HCT116 (cell line): ENCODE measurements around the gene NUDT2. TPM values are rescaled to one million over a fixed set of nuclear protein-coding genes. Genes with fewer than 3 reads are reported as not detected.

Source experiments
- ATAC-seq: fragments of 200-7000 bp; cut with Tn5 transposase; 2 replicates; pipeline ENCODE4 v1.9.1; 2020; ENCODE audit warnings: mild to moderate bottlenecking, moderate library complexity
- BruUV-seq: library from RNA; stranded (reverse); fragments of 400-500 nt; replicated peaks from 2 replicates; lab custom pipeline; 2021; lab: Mats Ljungman, UMichigan
- CTCF ChIA-PET: fragments of 300-600 bp; sonication (Branson Sonifier 250); formaldehyde crosslinking; loops from one replicate; lab custom pipeline; 2021; ENCODE audit warnings: antibody characterized with exemption; lab: Charles Lee
- POLR2A ChIA-PET: fragments of 300-600, 350-600 bp; sonication (Branson Sonifier 250); formaldehyde crosslinking; loops from one replicate; lab custom pipeline; 2021; ENCODE audit warnings: antibody characterized with exemption; lab: Charles Lee
- RAD21 ChIA-PET, 2 experiments: fragments of 300-600 bp; sonication (Branson Sonifier 250); formaldehyde crosslinking; loops; one replicate each; lab custom pipeline; 2023; ENCODE audit warnings: low total read pairs in 2 of 2; ENCODE audit not compliant: uncharacterized antibody in 2 of 2, unreplicated experiment in 2 of 2, low non-redundant PET in 1 of 2; lab: Charles Lee
- DNase-seq: peaks from one replicate; pipeline ENCODE4 v3.0.0-alpha.2; 2010; ENCODE audit warnings: low read depth, low spot score
- H2AFZ ChIP-seq: fragments of 200-600 bp; shearing (Covaris generic), sonication (generic); 2 replicates; pipeline ENCODE4 v1.6.1; 2017; ENCODE audit warnings: low read depth, mixed run types, mixed read lengths, antibody characterized with exemption, low read length; ENCODE audit not compliant: poor library complexity, severe bottlenecking
- H3K27ac ChIP-seq: 2 replicates; pipeline ENCODE4 v1.5.1; 2012; ENCODE audit warnings: low read depth, low read length
- H3K27me3 ChIP-seq: fragments of 200-600 bp; sonication (generic); 2 replicates; pipeline ENCODE4 v1.6.1; 2016; ENCODE audit warnings: mixed run types, low read length, mixed read lengths; ENCODE audit not compliant: insufficient read depth
- H3K36me3 ChIP-seq, 2 experiments: fragments of 200-500 bp in 1 of 2; fragments of 200-600 bp in 1 of 2; sonication (Bioruptor generic) in 1 of 2; sonication (generic) in 1 of 2; 2 replicates each; pipeline versions ENCODE4 v1.5.1 to v1.6.1; 2014 to 2016; ENCODE audit warnings: low read length in 2 of 2, inconsistent platforms in 1 of 2, mixed read lengths in 1 of 2, mixed run types in 1 of 2; ENCODE audit not compliant: insufficient read depth in 2 of 2, control insufficient read depth in 1 of 2
- H3K4me1 ChIP-seq, 2 experiments: fragments of 200-600 bp in 1 of 2; sonication (generic) in 1 of 2; 2 replicates each; pipeline versions ENCODE4 v1.5.1 to v1.6.1; 2012 to 2017; ENCODE audit warnings: low read length in 2 of 2, inconsistent platforms in 1 of 2, mild to moderate bottlenecking in 1 of 2, mixed read lengths in 1 of 2, mixed run types in 1 of 2, moderate library complexity in 1 of 2; ENCODE audit not compliant: insufficient read depth in 2 of 2, control insufficient read depth in 1 of 2
- H3K4me2 ChIP-seq: fragments of 200-600 bp; sonication (generic); 2 replicates; pipeline ENCODE4 v1.6.1; 2017; ENCODE audit warnings: mixed run types, low read length, mixed read lengths
- H3K4me3 ChIP-seq, 2 experiments: fragments of 200-600 bp in 1 of 2; sonication (generic) in 1 of 2; replicated peaks in 1 of 2; 2 replicates each; pipeline ENCODE4 v1.5.1; 2011 to 2016; ENCODE audit warnings: low read length in 2 of 2, control low read depth in 1 of 2, low read depth in 1 of 2, mild to moderate bottlenecking in 1 of 2, mixed read lengths in 1 of 2, mixed run types in 1 of 2
- H3K79me2 ChIP-seq: fragments of 200-600 bp; sonication (generic); 2 replicates; pipeline ENCODE4 v1.6.1; 2017; ENCODE audit warnings: mild to moderate bottlenecking, mixed run types, low read length, moderate library complexity, mixed read lengths; ENCODE audit not compliant: insufficient read depth
- H3K9ac ChIP-seq: fragments of 200-600 bp; sonication (generic); 2 replicates; pipeline ENCODE4 v1.6.1; 2016; ENCODE audit warnings: low read length, mixed read lengths
- H3K9me2 ChIP-seq: fragments of 200-600 bp; sonication (generic), shearing (Covaris generic); 2 replicates; pipeline ENCODE4 v1.6.1; 2017; ENCODE audit warnings: mixed run types, mild to moderate bottlenecking, moderate library complexity; ENCODE audit not compliant: insufficient read depth
- H3K9me3 ChIP-seq, 2 experiments: fragments of 200-500 bp in 1 of 2; fragments of 200-600 bp in 1 of 2; sonication (Bioruptor generic) in 1 of 2; sonication (generic) in 1 of 2; 2 replicates each; pipeline ENCODE4 v1.6.1; 2014 to 2017; ENCODE audit warnings: low read length in 2 of 2, mixed read lengths in 2 of 2, inconsistent platforms in 1 of 2, low read depth in 1 of 2, mild to moderate bottlenecking in 1 of 2, mixed run types in 1 of 2, moderate library complexity in 1 of 2; ENCODE audit not compliant: control insufficient read depth in 1 of 2, insufficient read depth in 1 of 2
- H4K20me1 ChIP-seq: fragments of 200-600 bp; sonication (generic), shearing (Covaris generic); 2 replicates; pipeline ENCODE4 v1.6.1; 2017; ENCODE audit warnings: mixed run types, mild to moderate bottlenecking, moderate library complexity; ENCODE audit not compliant: insufficient read depth
- CEBPB ChIP-seq: IDR thresholded peaks from 2 replicates; pipeline ENCODE4 v1.6.1; 2012; ENCODE audit warnings: low read depth
- ELF1 ChIP-seq: IDR thresholded peaks from 2 replicates; pipeline ENCODE4 v1.6.1; 2012; ENCODE audit warnings: low read depth, borderline replicate concordance
- EZH2phosphoT487 ChIP-seq: fragments of 200-600 bp; IDR thresholded peaks from 2 replicates; pipeline ENCODE4 v1.6.1; 2018; ENCODE audit warnings: antibody characterized with exemption, borderline replicate concordance
- POLR2A ChIP-seq: IDR thresholded peaks from 2 replicates; pipeline ENCODE4 v1.7.0; 2011; ENCODE audit warnings: borderline replicate concordance; ENCODE audit not compliant: insufficient read depth, insufficient read length; ENCODE audit errors: extremely low read depth
- REST ChIP-seq: IDR thresholded peaks from 2 replicates; pipeline ENCODE4 v1.6.1; 2012; ENCODE audit warnings: low read depth
- SIN3A ChIP-seq: IDR thresholded peaks from 2 replicates; pipeline ENCODE4 v1.6.1; 2012; ENCODE audit warnings: low read depth
- SP1 ChIP-seq: IDR thresholded peaks from 2 replicates; pipeline ENCODE4 v1.6.1; 2012; ENCODE audit warnings: low read depth
- TCF7L2 ChIP-seq: IDR thresholded peaks from 2 replicates; pipeline ENCODE4 v1.7.0; 2011; ENCODE audit warnings: borderline replicate concordance, inconsistent platforms; ENCODE audit not compliant: insufficient read depth, insufficient read length; ENCODE audit errors: extremely low read depth
- ZBTB33 ChIP-seq: IDR thresholded peaks from 2 replicates; pipeline ENCODE4 v1.6.1; 2011; ENCODE audit warnings: mild to moderate bottlenecking, low read length, moderate library complexity; ENCODE audit not compliant: insufficient replicate concordance; ENCODE audit errors: extremely low read depth
- intact Hi-C: fragments of 100-400 bp; cut with micrococcal nuclease; formaldehyde crosslinking; loops from 2 replicates; pipeline ENCODE4 v1.10.0; 2022
- total RNA-seq: library from RNA; stranded (reverse); gene quantifications from one replicate; pipeline ENCODE4 v1.2.1, GENCODE V29; 2021; ENCODE audit not compliant: unreplicated experiment

The NUDT2 gene
- total RNA-seq, 1 experiment from 2014 or later, result 39.3 TPM

- Histone ChIP-seq H3K4me2 (no peak overlapping the region), H2AFZ (no peak overlapping the region), H3K4me3 (no peak overlapping the region), H3K36me3 (no peaks in the 10 kb centered on the region), H4K20me1 (no peaks in the 10 kb centered on the region), H3K4me1 (peaks cover 3 to 4% of the 10 kb centered on the region in 2 experiments; a peak in 2 of 4 replicates), H3K27ac (no peak overlapping the region), H3K79me2 (0 out of 2 replicates have a peak, but pooled peaks cover 6% of the 10 kb centered on the region), H3K9me3 (no peaks in the 10 kb centered on the region), H3K9me2 (no peaks in the 10 kb centered on the region), H3K27me3 (no peaks in the 10 kb centered on the region), H3K9ac (no peak overlapping the region)
- intact Hi-C loops, result no loop called here
- no peak for ATAC-seq
- DNase-seq, result no peak
- POLR2A ChIA-PET, result no interaction called here
- TF ChIP-seq ELF1, result no peak
- no peak for TF ChIP-seq EZH2phosphoT487
- no peak for TF ChIP-seq SP1
- TF ChIP-seq CEBPB, result no peak
- no peak for TF ChIP-seq TCF7L2
- no peak for TF ChIP-seq SIN3A
- TF ChIP-seq REST, result no peak
- no peak for TF ChIP-seq ZBTB33
- no peak for TF ChIP-seq POLR2A
- CTCF ChIA-PET, result no interaction called here
- no TSS peak for BruUV-seq
- RAD21 ChIA-PET, result no interaction called here
Observed at GRCh38 chr9:34311499-34312185, 17.7 kb upstream of the NUDT2 start.
